DMS79 treated with DMSO at 0.1 percent for 48 hours (cell line): ENCODE data around the gene SMIM10L1.
A peak's percentile ranks its signal among the peaks of the same experiment; 100 is the strongest.

Experiments
- DNase-seq: peaks from one replicate; lab custom pipeline; 2025; lab: John Stamatoyannopoulos, UW

Gene SMIM10L1

GRCh38 chr12:11171145-11171968 lies at the start of gene SMIM10L1:
Gene SMIM10L1 (plus strand): TSS chr12:11171194. CDS start chr12:11171357, 163 bp downstream.
- DNase-seq, result peak; percentile 88

GRCh38 chr12:11130382-11130781 lies 40.6 kb upstream of the SMIM10L1 start:
- no peak for DNase-seq

- no peak for DNase-seq
Observed at GRCh38 chr12:11130999-11131398, 40.0 kb upstream of the SMIM10L1 start.

GRCh38 chr12:11133162-11133561 lies 37.8 kb upstream of the SMIM10L1 start:
- no peak for DNase-seq

- no peak for DNase-seq
Observed at GRCh38 chr12:11133816-11134215, 37.2 kb upstream of the SMIM10L1 start.

- DNase-seq, result no peak
Observed at GRCh38 chr12:11134305-11134704, 36.7 kb upstream of the SMIM10L1 start, which contains the start of gene TAS2R30. Gene TAS2R30 (minus strand): TSS chr12:11134644. CDS start chr12:11134244, 400 bp downstream.

- no peak for DNase-seq
Observed at GRCh38 chr12:11136075-11136474, 34.9 kb upstream of the SMIM10L1 start.

GRCh38 chr12:11143352-11143751 lies 27.6 kb upstream of the SMIM10L1 start:
- no peak for DNase-seq

- no peak for DNase-seq
Observed at GRCh38 chr12:11144297-11144696, 26.7 kb upstream of the SMIM10L1 start.

- DNase-seq, result no peak
Observed at GRCh38 chr12:11147420-11147819, 23.6 kb upstream of the SMIM10L1 start.

GRCh38 chr12:11150832-11151231 lies 20.2 kb upstream of the SMIM10L1 start:
- DNase-seq, result no peak

GRCh38 chr12:11152725-11153124 lies 18.3 kb upstream of the SMIM10L1 start:
- no peak for DNase-seq

- DNase-seq, result no peak
Observed at GRCh38 chr12:11154400-11154925, 16.5 kb upstream of the SMIM10L1 start.

GRCh38 chr12:11158885-11159444 lies 12.0 kb upstream of the SMIM10L1 start:
- peak; percentile 84 for DNase-seq

- no peak for DNase-seq
Observed at GRCh38 chr12:11162502-11162901, 8.5 kb upstream of the SMIM10L1 start.

GRCh38 chr12:11164384-11164783 lies 6.6 kb upstream of the SMIM10L1 start:
- no peak for DNase-seq

- no peak for DNase-seq
Observed at GRCh38 chr12:11166300-11166699, 4.7 kb upstream of the SMIM10L1 start.

- DNase-seq, result no peak
Observed at GRCh38 chr12:11170810-11171144, 217 bp upstream of the SMIM10L1 start.

- DNase-seq, result peak; percentile 67
Observed at GRCh38 chr12:11171969-11172675, 1.1 kb downstream of the SMIM10L1 start.

GRCh38 chr12:11174022-11174421 lies 3.0 kb downstream of the SMIM10L1 start:
- DNase-seq, result peak; percentile 65

- no peak for DNase-seq
Observed at GRCh38 chr12:11178250-11178649, 7.3 kb downstream of the SMIM10L1 start.

GRCh38 chr12:11182529-11182928 lies 11.5 kb downstream of the SMIM10L1 start:
- no peak for DNase-seq

- no peak for DNase-seq
Observed at GRCh38 chr12:11183011-11183410, 12.0 kb downstream of the SMIM10L1 start.
